Stimulated activated memory B cell treated with anti-CD40 and anti-IgM and Interleukin-4, amounts not matched to agents 10 μg/mL and 1 μg/mL and 100 μg/mL, for 72 hours (primary cell): ENCODE data around the gene KMT2D.

Source experiments
- ATAC-seq: fragments of 150-1000 bp; cut with Tn5 transposase; 2 replicates; pipeline ENCODE4 v1.10.0; 2021
- H3K27ac Mint-ChIP-seq: one replicate; pipeline ENCODE4 v1.8.0; 2022; ENCODE audit warnings: mild to moderate bottlenecking, mixed read lengths
- H3K27me3 Mint-ChIP-seq: one replicate; pipeline ENCODE4 v1.8.0; 2022; ENCODE audit warnings: mixed read lengths
- H3K36me3 Mint-ChIP-seq: one replicate; pipeline ENCODE4 v1.8.0; 2022; ENCODE audit warnings: mixed read lengths
- H3K4me1 Mint-ChIP-seq: one replicate; pipeline ENCODE4 v1.8.0; 2022; ENCODE audit warnings: mixed read lengths
- H3K4me3 Mint-ChIP-seq: one replicate; pipeline ENCODE4 v1.8.0; 2022; ENCODE audit warnings: mild to moderate bottlenecking, moderate library complexity, mixed read lengths
- H3K9me3 Mint-ChIP-seq: one replicate; pipeline ENCODE4 v1.8.0; 2022; ENCODE audit warnings: mixed read lengths

Gene KMT2D, protein sequence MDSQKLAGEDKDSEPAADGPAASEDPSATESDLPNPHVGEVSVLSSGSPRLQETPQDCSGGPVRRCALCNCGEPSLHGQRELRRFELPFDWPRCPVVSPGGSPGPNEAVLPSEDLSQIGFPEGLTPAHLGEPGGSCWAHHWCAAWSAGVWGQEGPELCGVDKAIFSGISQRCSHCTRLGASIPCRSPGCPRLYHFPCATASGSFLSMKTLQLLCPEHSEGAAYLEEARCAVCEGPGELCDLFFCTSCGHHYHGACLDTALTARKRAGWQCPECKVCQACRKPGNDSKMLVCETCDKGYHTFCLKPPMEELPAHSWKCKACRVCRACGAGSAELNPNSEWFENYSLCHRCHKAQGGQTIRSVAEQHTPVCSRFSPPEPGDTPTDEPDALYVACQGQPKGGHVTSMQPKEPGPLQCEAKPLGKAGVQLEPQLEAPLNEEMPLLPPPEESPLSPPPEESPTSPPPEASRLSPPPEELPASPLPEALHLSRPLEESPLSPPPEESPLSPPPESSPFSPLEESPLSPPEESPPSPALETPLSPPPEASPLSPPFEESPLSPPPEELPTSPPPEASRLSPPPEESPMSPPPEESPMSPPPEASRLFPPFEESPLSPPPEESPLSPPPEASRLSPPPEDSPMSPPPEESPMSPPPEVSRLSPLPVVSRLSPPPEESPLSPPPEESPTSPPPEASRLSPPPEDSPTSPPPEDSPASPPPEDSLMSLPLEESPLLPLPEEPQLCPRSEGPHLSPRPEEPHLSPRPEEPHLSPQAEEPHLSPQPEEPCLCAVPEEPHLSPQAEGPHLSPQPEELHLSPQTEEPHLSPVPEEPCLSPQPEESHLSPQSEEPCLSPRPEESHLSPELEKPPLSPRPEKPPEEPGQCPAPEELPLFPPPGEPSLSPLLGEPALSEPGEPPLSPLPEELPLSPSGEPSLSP (N-terminal part only)

DNA sequence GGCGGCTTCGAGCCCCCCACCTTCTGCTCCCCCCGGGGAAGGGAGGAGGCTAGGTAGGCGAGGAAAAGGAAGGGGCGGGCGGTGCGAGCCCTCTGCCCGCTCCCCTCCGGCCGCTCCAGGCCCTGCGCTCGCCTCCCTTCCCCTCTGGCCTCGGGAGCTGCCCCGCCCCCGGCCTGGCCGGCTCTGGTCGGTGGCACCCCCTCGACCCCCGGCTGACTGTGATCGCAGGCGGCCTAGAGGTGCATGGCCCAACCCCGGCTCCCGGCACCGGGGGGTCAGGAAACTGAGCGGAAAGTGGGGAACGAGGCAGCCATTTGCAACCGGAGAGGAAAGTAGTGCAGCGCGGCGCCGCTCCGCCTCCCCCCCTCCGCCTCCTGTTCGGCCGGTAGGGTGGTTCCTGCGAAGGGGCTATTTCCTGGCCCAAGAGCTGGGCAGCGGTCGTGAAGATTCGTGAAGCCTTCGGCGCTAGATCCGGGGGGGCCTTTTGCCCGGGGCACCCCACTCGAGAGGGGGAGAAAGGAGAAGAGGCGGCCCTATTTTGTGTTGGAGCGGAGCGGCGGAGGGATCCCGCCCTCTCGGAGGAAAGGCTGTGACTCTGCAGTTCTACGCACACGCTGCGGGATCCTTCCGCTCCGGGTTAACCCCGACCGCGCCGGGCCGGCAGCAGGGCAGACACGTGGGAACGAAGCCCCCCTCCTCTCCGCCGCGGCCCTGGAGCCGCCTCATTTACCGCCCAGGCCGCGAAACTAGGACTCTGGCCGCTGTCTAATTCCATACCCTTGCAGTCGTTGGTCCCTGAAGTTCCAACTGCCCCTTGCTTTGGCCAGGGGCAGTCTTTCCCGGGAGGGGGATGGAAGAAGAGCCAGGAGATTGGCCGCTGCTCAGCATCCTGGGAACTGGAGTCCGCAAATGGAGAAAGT, at the start of gene KMT2D:
KMT2D (minus strand) TSS at position 558 of the 920 bp plus-strand sequence. CDS start 5,470 bp downstream, outside the sequence.
- peaks cover 6% of the 10 kb centered on the region for H3K36me3 Mint-ChIP-seq
- peak; percentile 87 for ATAC-seq
- H3K27ac Mint-ChIP-seq: peak within 1 kb of the TSS; percentile 97

DNA sequence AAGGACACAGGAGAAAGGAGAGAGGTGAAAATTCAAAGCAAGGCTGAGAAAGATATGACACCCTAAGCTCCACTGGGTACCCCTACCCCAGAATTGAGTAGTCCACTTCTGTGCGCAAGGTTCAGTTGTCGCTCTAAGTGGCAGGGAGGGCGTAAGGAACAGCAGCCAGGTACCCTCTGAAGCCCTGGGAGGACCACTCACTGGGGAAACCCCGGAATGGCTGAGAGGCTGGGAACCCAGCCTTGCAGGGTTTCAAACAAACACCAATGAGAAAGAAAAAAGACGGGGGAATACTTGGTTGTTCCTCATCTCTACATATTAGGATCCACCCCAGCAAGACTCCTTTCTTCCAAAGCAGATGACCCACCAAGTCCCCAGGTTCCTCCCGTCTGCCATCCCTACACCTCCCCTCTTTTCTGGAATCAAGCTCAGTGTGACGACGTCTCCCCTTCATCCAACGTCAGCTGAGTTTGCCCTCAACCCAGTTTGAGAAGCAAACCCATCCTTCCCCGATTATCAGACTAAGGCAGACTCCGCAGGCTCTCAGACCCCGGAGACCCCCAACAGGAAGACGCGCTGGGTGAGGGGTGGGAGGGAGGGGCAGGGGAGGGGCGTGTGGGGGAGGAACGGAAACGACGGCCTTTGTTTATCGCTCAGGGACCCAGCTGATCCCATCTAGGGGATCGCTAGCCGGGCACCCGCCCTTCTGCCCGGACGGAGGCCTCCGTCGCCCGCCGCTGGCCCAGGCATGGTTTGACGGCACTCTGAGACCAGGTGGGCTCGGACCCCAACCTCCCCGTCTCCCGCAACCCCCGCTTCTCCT, 49.3 kb upstream of the KMT2D start:
- Mint-ChIP-seq H3K4me3 (peak overlapping the region; percentile 96), H3K9me3 (no peaks in the 10 kb centered on the region), H3K27ac (peak overlapping the region; percentile 93), H3K4me1 (peaks cover 44% of the 10 kb centered on the region), H3K36me3 (peaks cover 13% of the 10 kb centered on the region), H3K27me3 (no peaks in the 10 kb centered on the region)
- peak; percentile 20 for ATAC-seq

More for the DNA sequence above, at the start of gene KMT2D:
- Mint-ChIP-seq H3K9me3 (no peaks in the 10 kb centered on the region), H3K4me3 (peak within 1 kb of the TSS; percentile 97), H3K4me1 (peaks cover 56% of the 10 kb centered on the region), H3K27me3 (no peaks in the 10 kb centered on the region)

DNA sequence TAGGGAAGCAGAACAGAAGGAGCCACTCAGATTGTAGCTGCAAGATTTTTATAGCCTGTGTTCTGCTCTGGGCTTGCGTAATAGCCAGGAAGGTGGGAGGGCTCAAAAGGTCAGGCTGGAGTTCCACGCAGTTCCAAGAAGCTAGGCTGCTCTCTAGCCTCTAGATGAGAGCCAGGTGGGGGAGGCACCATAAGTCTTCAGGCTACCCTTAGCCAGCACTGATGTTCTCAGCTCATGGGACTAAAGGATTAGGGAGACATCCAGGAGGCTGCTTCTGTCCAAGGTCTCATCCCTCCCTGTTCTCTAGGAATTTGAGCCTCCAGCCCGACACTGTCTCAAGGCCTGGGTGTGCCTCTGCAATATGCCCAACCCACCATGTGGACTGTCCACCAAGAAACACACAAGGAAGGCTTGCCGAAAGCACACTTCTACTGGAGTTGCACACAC, 48.4 kb upstream of the KMT2D start:
- H3K9me3 Mint-ChIP-seq: no peaks in the 10 kb centered on the region
- no peak overlapping the region for H3K27ac Mint-ChIP-seq
- H3K27me3 Mint-ChIP-seq: no peaks in the 10 kb centered on the region
- no peak for ATAC-seq
- peaks cover 51% of the 10 kb centered on the region for H3K4me1 Mint-ChIP-seq
- H3K36me3 Mint-ChIP-seq: peaks cover 22% of the 10 kb centered on the region
- H3K4me3 Mint-ChIP-seq: peak overlapping the region; percentile 96

DNA sequence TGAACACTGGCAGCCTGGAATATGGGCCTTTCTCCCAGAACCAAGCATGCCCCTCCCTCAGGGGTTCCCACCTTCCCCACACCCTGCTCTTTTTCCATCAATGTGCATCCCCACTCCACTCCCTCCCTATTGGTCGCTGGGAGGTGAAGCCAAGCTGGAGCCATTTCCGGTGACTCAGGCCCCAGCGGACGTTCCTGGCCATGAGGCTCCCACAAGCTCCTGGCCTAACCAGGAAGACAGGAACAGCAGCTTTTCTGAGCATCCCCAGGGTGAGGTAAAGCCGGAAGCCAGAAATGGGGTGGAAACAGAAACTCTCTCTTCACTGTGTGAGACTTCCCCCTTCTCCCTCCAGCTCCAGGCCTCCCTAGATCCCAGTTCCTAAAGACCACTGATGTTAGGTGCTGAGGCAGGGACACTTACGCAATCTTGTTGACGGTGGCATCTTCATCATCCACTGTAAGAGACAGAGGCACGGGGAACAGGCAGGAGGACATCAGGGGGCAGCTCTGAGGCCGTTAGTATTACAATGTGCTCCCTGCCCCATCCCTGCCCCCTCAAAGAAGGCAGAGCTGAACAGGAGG, 45.0 kb upstream of the KMT2D start:
- peaks cover 51% of the 10 kb centered on the region for H3K4me1 Mint-ChIP-seq
- no peak overlapping the region for H3K27ac Mint-ChIP-seq
- H3K4me3 Mint-ChIP-seq: no peak overlapping the region
- peaks cover 50% of the 10 kb centered on the region for H3K36me3 Mint-ChIP-seq
- ATAC-seq: no peak
- no peaks in the 10 kb centered on the region for H3K27me3 Mint-ChIP-seq
- H3K9me3 Mint-ChIP-seq: no peaks in the 10 kb centered on the region

DNA sequence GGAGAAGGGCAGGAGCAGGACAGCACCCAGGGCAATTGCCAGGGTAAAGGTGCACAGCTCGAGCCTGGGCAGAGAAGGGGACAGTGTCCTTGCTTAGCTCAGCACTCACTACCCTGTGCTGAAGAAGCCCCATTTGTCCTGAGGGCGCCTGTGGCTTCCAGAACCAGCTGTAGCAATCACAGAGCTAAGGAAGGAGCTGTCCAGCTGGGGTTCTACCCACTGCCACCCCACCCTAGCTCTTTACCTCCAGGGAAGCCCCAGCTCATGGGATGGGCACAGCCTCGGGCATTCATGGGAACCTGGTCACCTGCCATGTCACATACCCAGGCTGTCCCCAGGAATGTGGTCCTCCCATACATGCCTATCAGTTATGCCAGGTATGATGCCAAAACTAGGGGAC, 44.2 kb upstream of the KMT2D start:
- no peak overlapping the region for H3K4me3 Mint-ChIP-seq
- H3K36me3 Mint-ChIP-seq: peaks cover 58% of the 10 kb centered on the region
- no peak for ATAC-seq
- no peaks in the 10 kb centered on the region for H3K9me3 Mint-ChIP-seq
- H3K4me1 Mint-ChIP-seq: peaks cover 48% of the 10 kb centered on the region
- no peaks in the 10 kb centered on the region for H3K27me3 Mint-ChIP-seq
- no peak overlapping the region for H3K27ac Mint-ChIP-seq

DNA sequence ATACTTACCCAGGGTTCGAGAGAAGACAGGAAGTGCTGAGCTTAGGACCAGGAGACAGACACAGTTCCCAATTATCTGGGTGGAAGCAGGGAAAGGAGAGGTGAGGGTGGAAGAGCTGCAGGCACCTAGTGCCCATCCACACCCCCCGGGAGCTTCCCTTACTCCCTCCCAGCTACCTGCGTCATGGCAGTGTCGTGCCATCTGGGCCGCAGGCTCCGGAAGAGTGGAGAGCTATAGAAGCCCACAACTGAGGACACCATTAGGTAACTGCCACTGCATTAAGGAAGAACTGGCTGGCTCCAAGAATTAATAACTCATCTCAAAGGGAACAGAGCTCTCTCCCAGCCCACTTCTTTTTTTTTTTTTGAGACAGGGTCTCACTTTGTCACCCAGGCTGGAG, 39.8 kb upstream of the KMT2D start:
- Mint-ChIP-seq H3K9me3 (no peaks in the 10 kb centered on the region), H3K4me1 (peaks cover 8% of the 10 kb centered on the region), H3K36me3 (peaks cover 84% of the 10 kb centered on the region), H3K27ac (no peak overlapping the region), H3K4me3 (no peak overlapping the region), H3K27me3 (peaks cover 3% of the 10 kb centered on the region)
- no peak for ATAC-seq

DNA sequence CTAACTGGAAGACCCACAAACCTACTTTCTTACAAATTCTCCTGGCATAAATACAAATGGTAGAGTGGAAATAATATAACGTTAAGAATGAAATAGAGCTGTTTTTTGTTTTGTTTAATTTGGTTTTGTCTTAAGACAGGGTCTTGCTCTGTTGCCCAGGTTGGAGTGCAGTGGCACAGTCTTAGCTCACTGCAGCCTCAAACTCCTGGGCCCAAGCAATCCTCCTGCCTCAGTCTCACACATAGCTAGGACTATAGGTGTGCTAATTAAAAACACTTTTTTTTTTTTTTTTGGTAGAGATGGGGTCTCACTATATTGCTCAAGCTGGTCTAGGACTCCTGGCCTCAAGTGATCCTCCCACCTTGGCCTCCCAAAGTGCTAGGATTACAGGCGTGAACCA, 38.1 kb upstream of the KMT2D start:
- Mint-ChIP-seq H3K27me3 (peaks cover 20% of the 10 kb centered on the region), H3K4me1 (peaks cover 17% of the 10 kb centered on the region), H3K36me3 (peaks cover 72% of the 10 kb centered on the region), H3K4me3 (no peak overlapping the region), H3K9me3 (no peaks in the 10 kb centered on the region), H3K27ac (no peak overlapping the region)
- ATAC-seq: no peak

DNA sequence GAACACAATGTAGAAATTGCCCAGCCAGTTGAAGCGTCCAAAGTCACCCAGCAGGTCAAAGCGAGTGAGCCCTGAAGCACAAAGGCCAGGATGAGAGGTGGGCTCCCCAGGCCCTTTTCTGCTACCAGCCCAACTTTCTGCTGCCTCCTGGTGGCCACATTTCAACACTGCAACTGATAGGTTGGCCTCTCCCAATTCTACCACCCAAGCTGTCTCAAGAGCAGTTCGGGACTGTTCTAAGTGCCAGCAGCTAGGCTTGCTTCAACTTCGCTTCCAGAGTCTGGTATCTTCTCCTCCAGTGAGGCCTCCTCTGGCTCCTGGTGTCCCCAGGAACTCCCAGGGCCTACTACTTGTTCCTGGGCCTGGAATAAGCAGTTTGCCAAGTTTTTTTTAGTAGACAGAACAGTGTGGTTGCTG, 37.4 kb upstream of the KMT2D start:
- peaks cover 20% of the 10 kb centered on the region for H3K4me1 Mint-ChIP-seq
- H3K9me3 Mint-ChIP-seq: no peaks in the 10 kb centered on the region
- H3K36me3 Mint-ChIP-seq: peaks cover 65% of the 10 kb centered on the region
- no peak overlapping the region for H3K27ac Mint-ChIP-seq
- no peak overlapping the region for H3K4me3 Mint-ChIP-seq
- H3K27me3 Mint-ChIP-seq: peaks cover 26% of the 10 kb centered on the region
- peak; percentile 50 for ATAC-seq

DNA sequence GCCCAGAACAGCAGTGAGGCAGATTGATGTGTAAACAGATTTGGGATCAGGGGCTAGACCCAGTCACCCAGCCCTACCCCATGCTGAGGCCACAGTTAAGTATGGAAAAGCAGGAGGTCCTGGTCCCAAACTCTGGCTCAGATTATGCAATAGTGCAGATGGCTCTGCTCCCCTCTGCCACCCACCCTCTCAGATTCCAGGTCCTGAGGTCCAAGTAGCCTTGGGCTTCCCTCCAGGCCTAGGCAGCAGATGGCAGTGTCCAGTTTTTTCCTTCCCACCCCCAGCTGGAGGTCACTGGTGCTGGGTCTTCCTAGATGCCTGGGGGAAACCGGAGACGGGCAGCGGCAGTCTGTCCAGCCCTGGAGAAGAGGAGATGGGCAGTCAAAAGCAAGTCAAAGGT, 36.8 kb upstream of the KMT2D start:
- Mint-ChIP-seq H3K9me3 (no peaks in the 10 kb centered on the region), H3K4me3 (no peak overlapping the region), H3K27ac (no peak overlapping the region), H3K4me1 (peaks cover 23% of the 10 kb centered on the region), H3K36me3 (peaks cover 64% of the 10 kb centered on the region), H3K27me3 (peaks cover 33% of the 10 kb centered on the region)
- ATAC-seq: no peak

DNA sequence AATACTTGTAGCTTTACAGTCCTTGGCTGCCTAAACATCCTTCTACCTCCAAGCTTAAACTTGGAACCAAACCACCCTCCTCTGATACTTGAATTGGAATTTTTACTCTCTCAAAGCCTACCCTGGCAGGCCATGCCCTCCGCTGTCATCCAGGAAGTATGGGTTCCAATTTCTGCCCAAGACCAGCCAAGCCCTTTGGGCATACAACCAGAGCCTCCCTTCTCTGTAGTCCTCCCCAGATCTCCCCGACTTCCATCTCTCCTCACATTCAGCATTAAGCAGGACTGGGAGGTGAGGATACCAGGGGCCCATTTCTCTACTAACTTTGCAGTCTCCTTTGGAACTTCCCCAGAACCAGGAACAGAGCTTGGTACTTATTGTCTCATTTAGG, 34.4 kb upstream of the KMT2D start:
- peaks cover 40% of the 10 kb centered on the region for H3K36me3 Mint-ChIP-seq
- H3K9me3 Mint-ChIP-seq: no peaks in the 10 kb centered on the region
- H3K27me3 Mint-ChIP-seq: peaks cover 57% of the 10 kb centered on the region
- no peak overlapping the region for H3K4me3 Mint-ChIP-seq
- H3K27ac Mint-ChIP-seq: no peak overlapping the region
- ATAC-seq: no peak
- peaks cover 47% of the 10 kb centered on the region for H3K4me1 Mint-ChIP-seq

DNA sequence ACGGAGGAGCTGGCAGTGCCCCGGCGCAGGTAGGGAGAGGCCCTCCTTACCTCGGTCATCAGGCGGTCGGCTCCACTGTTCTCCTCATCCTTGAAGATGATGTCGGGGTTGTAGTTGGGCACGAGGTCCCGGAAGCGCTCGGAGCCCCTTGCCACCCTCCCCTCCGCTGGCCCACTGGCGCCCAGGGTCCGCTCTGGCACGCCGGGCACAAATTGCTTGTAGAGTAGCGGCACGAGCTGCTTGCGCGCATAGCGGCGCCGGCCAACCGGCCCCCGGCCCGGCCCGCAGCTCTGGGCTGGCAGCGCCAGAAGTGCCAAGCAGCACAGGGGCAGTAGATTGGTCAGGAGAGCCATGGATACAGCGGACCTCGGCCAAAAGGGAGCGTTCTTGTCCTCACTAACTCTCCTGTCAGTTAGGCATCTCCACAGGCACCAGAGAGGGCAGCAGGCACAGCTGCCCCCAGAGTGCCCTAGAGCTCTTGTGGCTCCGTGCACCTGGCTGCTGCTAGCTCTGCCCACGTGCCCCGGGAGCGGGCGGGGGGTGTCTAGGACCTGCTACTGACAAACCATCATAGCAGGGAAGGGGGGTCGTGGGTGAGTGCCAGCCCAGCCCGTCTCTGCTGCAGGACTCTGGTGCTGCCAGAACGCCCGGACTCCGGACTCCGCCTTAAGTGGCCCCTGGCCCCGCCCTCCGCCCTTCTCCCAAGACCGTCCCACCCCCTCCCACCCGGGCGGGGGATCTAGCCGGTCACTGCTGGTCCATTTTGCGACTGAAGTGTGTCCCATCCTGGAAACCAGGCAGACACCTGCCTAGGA, 33.8 kb upstream of the KMT2D start, which contains the start of gene DHH:
DHH (minus strand) TSS at position 642 of the 815 bp plus-strand sequence; CDS start at position 353, 289 bp downstream.
- Mint-ChIP-seq H3K27ac (no peak within 1 kb of the TSS), H3K9me3 (no peaks in the 10 kb centered on the region), H3K36me3 (peaks cover 34% of the 10 kb centered on the region), H3K27me3 (peaks cover 63% of the 10 kb centered on the region), H3K4me1 (peaks cover 54% of the 10 kb centered on the region), H3K4me3 (peak within 1 kb of the TSS; percentile 9)
- no peak for ATAC-seq

DNA sequence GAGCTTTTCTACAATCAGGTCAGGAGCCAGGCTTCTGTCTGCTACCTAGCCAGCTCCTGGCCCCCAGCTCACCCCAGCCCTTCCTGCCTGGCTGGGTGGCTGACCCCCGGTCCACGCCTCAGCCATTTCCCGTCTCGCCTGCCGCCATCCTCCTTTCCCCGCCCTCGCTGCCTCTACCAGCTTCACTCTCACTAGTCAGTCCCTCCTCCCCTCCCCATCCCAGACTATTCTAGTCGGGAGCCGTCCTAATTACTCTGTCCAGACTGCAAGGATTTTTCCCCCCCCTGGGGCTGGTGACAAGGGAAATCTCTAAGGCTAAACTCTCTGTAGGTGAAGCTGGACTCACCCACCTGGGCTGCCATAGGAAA, 33.2 kb upstream of the KMT2D start:
- Mint-ChIP-seq H3K27me3 (peaks cover 69% of the 10 kb centered on the region), H3K36me3 (peaks cover 34% of the 10 kb centered on the region), H3K4me1 (peaks cover 54% of the 10 kb centered on the region), H3K4me3 (peak overlapping the region; percentile 9), H3K27ac (no peak overlapping the region), H3K9me3 (no peaks in the 10 kb centered on the region)
- ATAC-seq: no peak

DNA sequence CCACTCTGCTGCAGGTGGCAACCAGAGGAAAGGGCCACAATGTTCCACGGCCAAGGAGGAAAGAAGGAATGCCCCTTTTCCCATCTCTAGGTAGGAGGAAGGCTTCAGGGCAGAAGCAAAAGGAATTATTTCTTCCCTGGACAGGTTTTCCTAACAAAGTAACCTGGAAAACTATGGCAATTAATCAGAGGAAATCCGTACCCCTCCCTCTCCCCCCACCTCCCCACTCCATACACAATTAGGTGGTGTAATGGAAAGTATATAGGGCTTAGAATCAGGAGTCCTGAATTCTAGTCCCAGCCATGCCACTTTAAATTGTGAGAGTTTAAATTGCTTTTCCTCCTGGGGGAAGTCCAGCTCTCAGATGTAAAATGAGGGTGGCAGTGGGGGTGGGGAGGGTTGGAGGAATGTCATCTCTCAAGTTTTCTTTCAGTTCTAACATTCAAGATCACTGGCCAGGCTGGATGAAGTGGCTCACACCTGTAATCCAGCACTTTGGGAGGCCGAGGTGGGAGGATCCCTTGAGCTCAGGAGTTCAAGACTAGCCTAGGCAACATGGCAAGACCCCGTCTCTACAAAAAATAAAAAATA, 32.3 kb upstream of the KMT2D start:
- H3K4me3 Mint-ChIP-seq: no peak overlapping the region
- ATAC-seq: no peak
- H3K9me3 Mint-ChIP-seq: no peaks in the 10 kb centered on the region
- H3K27me3 Mint-ChIP-seq: peaks cover 76% of the 10 kb centered on the region
- no peak overlapping the region for H3K27ac Mint-ChIP-seq
- H3K36me3 Mint-ChIP-seq: peaks cover 26% of the 10 kb centered on the region
- H3K4me1 Mint-ChIP-seq: peaks cover 62% of the 10 kb centered on the region
